GM20431 (cell line): ENCODE measurements around the gene CFDP1.

Source experiments
- in situ Hi-C: fragments of 300-500 bp; cut with MseI, MboI; formaldehyde crosslinking; loops from one replicate; pipeline ENCODE4 v1.15.0; 2020; ENCODE audit warnings: low sequenced_read_pairs; ENCODE audit not compliant: unreplicated experiment

CFDP1 gene

GRCh38 chr16:75379339-75379738 lies 54.0 kb downstream of the CFDP1 start:
- in situ Hi-C loops: no loop called here

- in situ Hi-C loops: no loop called here
Measured at GRCh38 chr16:75378616-75379015, 54.7 kb downstream of the CFDP1 start.

- in situ Hi-C loops: no loop called here
Measured at GRCh38 chr16:75377729-75378386, 55.4 kb downstream of the CFDP1 start.

GRCh38 chr16:75376475-75377161 lies 56.7 kb downstream of the CFDP1 start:
- in situ Hi-C loops: no loop called here

GRCh38 chr16:75374388-75374787 lies 58.9 kb downstream of the CFDP1 start:
- in situ Hi-C loops: no loop called here

GRCh38 chr16:75372236-75372856 lies 61.0 kb downstream of the CFDP1 start:
- in situ Hi-C loops: no loop called here

GRCh38 chr16:75371171-75371570 lies 62.1 kb downstream of the CFDP1 start:
- in situ Hi-C loops: no loop called here

- in situ Hi-C loops: no loop called here
Measured at GRCh38 chr16:75364286-75364791, 69.0 kb downstream of the CFDP1 start.

GRCh38 chr16:75362846-75363245 lies 70.5 kb downstream of the CFDP1 start:
- in situ Hi-C loops: no loop called here

GRCh38 chr16:75361936-75362335 lies 71.4 kb downstream of the CFDP1 start:
- in situ Hi-C loops: no loop called here

- in situ Hi-C loops: no loop called here
Measured at GRCh38 chr16:75354170-75354569, 79.1 kb downstream of the CFDP1 start.

- in situ Hi-C loops: no loop called here
Measured at GRCh38 chr16:75351183-75351582, 82.1 kb downstream of the CFDP1 start.

GRCh38 chr16:75345711-75346110 lies 87.6 kb downstream of the CFDP1 start:
- in situ Hi-C loops: no loop called here

- in situ Hi-C loops: no loop called here
Measured at GRCh38 chr16:75343941-75344340, 89.4 kb downstream of the CFDP1 start.

GRCh38 chr16:75343286-75343685 lies 90.0 kb downstream of the CFDP1 start:
- in situ Hi-C loops: no loop called here

GRCh38 chr16:75342308-75342811 lies 90.9 kb downstream of the CFDP1 start:
- in situ Hi-C loops: no loop called here

GRCh38 chr16:75341564-75342307 lies 91.6 kb downstream of the CFDP1 start:
- in situ Hi-C loops: no loop called here

- in situ Hi-C loops: no loop called here
Measured at GRCh38 chr16:75340741-75341491, 92.4 kb downstream of the CFDP1 start.

- in situ Hi-C loops: no loop called here
Measured at GRCh38 chr16:75337430-75337829, 95.9 kb downstream of the CFDP1 start.

GRCh38 chr16:75336521-75336920 lies 96.8 kb downstream of the CFDP1 start:
- in situ Hi-C loops: no loop called here
